Mucosa of rectum (tissue), 2 donors: ENCODE measurements around the gene CYP4Z1.

Experiments used
- H3K27ac ChIP-seq, 2 donors: one replicate each; pipeline ENCODE4 v1.7.0; 2013; ENCODE audit warnings: inconsistent platforms in 2 of 2, low read depth in 2 of 2, low read length in 2 of 2
- H3K27me3 ChIP-seq, 2 donors: one replicate each; pipeline ENCODE4 v1.7.0; 2013; ENCODE audit warnings: low read length in 2 of 2; ENCODE audit not compliant: control insufficient read depth in 2 of 2, insufficient read depth in 2 of 2
- H3K36me3 ChIP-seq, 2 donors: one replicate each; pipeline ENCODE4 v1.7.0; 2013; ENCODE audit warnings: low read length in 2 of 2; ENCODE audit not compliant: control insufficient read depth in 2 of 2, insufficient read depth in 2 of 2
- H3K4me1 ChIP-seq, 2 donors: one replicate each; pipeline ENCODE4 v1.7.0; 2013; ENCODE audit warnings: low read length in 2 of 2, mild to moderate bottlenecking in 1 of 2; ENCODE audit not compliant: control insufficient read depth in 2 of 2, insufficient read depth in 2 of 2
- H3K4me3 ChIP-seq, 2 donors: one replicate each; pipeline ENCODE4 v1.7.0; 2013; ENCODE audit warnings: low read length in 2 of 2
- H3K9ac ChIP-seq, 2 donors: one replicate each; pipeline ENCODE4 v1.7.0; 2013; ENCODE audit warnings: low read length in 2 of 2, low read depth in 1 of 2, mild to moderate bottlenecking in 1 of 2
- H3K9me3 ChIP-seq, 2 donors: one replicate each; pipeline ENCODE4 v1.7.0; 2013; ENCODE audit warnings: low read length in 2 of 2; ENCODE audit not compliant: control insufficient read depth in 2 of 2
- donor health status: healthy.
- donor health status: Normal muscosa, but diverticular disease.

The CYP4Z1 gene, protein sequence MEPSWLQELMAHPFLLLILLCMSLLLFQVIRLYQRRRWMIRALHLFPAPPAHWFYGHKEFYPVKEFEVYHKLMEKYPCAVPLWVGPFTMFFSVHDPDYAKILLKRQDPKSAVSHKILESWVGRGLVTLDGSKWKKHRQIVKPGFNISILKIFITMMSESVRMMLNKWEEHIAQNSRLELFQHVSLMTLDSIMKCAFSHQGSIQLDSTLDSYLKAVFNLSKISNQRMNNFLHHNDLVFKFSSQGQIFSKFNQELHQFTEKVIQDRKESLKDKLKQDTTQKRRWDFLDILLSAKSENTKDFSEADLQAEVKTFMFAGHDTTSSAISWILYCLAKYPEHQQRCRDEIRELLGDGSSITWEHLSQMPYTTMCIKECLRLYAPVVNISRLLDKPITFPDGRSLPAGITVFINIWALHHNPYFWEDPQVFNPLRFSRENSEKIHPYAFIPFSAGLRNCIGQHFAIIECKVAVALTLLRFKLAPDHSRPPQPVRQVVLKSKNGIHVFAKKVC

DNA sequence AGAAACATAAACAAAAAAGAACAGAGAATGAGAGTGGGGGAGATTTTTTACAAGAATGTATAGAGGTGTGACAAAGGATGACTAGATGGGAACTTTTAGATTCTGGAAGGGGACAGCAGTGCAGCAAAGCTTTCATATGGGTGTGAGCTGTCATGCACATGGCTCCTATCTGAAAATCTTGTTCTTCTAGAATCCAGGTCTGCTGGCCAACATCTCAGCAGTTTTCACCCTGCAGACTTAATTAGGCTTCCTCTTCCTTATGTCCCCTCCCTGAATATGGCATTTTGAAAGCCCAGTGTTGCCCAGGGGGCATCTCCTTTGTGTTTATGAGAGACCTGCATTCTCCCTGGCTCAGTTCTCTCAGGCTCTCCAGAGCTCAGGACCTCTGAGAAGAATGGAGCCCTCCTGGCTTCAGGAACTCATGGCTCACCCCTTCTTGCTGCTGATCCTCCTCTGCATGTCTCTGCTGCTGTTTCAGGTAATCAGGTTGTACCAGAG is at the start of gene CYP4Z1:
Gene CYP4Z1, plus strand, starts transcription at position 135 of the 498 bp plus-strand sequence. Its CDS starts 260 bp downstream, at position 395.
- H3K36me3 ChIP-seq = no peaks in the 10 kb centered on the region
- H3K27me3 ChIP-seq = no peaks in the 10 kb centered on the region
- H3K4me3 ChIP-seq = no peak within 1 kb of the TSS

DNA sequence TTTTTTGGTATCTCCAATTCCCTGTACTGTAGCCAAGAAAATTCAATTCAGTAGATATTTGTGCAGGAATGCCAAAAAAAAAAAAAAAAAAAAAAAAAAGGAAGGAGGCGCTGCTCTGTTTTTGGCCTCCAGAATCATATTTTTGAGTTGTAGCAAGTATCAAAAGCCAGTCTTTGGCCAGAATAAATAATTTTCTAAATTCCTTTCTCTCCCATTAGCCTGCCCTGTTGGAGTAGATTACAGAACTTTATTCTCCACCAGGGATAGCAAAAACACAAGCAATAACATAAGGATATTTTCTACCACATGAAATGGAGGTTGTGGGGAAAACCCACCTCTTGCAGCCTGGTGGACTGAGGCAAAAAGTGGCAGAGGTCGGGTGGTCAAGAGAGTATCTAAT is 46.0 kb upstream of the CYP4Z1 start:
- H3K27me3 ChIP-seq = no peaks in the 10 kb centered on the region
- peaks cover 0 to 3% of the 10 kb centered on the region in 2 donors for H3K4me1 ChIP-seq
- no peak overlapping the region for H3K27ac ChIP-seq
- H3K4me3 ChIP-seq = no peak overlapping the region
- no peaks in the 10 kb centered on the region for H3K9me3 ChIP-seq
- no peaks in the 10 kb centered on the region for H3K36me3 ChIP-seq
- H3K9ac ChIP-seq = no peak overlapping the region

More for the DNA sequence above, at the start of gene CYP4Z1:
- H3K9me3 ChIP-seq = no peaks in the 10 kb centered on the region
- H3K4me1 ChIP-seq = no peaks in the 10 kb centered on the region
- no peak within 1 kb of the TSS for H3K9ac ChIP-seq
- H3K27ac ChIP-seq = no peak within 1 kb of the TSS

DNA sequence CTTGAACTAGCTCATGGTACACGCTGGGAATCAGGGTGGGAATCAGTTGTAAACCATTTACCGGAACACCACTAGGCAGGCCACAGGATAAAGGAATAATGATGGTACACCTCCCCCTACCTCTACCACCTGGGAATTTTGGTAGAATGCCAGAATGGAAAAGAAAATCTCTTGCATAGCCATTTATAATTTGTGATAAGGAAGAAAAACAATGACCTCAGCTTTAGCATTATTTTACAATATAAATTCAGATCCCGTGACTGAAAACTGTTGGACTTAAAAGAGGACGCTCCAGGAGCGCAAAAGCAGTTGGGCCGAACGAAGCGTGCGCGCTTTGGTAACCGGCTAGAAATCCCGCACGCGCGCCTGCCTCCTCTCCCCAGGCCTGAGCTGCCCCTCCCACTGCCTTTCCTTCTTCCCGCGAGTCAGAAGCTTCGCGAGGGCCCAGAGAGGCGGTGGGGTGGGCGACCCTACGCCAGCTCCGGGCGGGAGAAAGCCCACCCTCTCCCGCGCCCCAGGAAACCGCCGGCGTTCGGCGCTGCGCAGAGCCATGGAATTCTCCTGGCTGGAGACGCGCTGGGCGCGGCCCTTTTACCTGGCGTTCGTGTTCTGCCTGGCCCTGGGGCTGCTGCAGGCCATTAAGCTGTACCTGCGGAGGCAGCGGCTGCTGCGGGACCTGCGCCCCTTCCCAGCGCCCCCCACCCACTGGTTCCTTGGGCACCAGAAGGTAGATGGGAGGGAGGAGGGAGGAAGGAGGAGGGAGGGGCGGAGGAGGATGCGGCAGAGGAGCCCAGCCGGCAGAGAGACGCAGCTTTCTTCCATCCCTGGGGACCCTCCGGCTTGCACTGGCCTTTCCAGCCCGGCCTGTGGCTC is 43.5 kb upstream of the CYP4Z1 start, which contains the start of gene CYP4X1:
Gene CYP4X1, plus strand, starts transcription at position 402 of the 873 bp plus-strand sequence. Its CDS starts 149 bp downstream, at position 551.
- Histone ChIP-seq H3K27me3 (no peaks in the 10 kb centered on the region), H3K9me3 (no peaks in the 10 kb centered on the region), H3K9ac (no peak within 1 kb of the TSS), H3K27ac (peak within 1 kb of the TSS in 1 of 2 donors; percentile 22), H3K4me3 (peak within 1 kb of the TSS in 1 of 2 donors; percentile 35), H3K36me3 (no peaks in the 10 kb centered on the region), H3K4me1 (peaks cover 0 to 3% of the 10 kb centered on the region in 2 donors)

DNA sequence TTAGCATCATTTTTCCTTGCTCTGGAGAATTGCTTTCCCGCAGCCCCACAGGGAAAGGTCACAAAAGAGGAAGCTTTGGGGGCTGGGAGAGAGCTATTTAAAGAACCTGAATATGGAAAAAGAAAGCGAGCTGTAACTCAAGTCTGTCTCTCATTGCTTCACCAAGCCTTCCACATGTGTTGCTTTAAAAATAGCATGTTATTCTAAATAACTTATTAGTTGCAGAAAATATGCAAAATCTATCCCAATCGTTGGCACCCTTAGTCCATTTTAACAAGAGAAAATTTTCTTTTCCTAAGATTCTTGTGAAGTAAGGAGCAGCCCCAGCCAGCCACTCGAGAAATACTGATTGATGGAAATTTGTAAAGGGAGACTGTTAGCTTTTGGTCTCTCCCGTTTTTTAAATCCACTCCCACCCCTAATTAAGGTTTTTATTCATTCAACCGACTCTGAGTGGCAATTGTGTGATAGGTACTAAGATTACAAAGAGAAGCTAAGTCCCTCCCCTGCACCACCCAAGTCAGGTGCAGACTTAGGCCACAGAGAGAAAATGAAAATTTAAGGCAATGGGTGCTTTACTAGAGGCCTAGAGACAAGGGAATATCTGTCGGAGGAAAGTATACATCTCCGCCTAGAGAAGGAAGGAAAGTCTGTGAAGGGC is 42.8 kb upstream of the CYP4Z1 start:
- H3K27me3 ChIP-seq = no peaks in the 10 kb centered on the region
- no peaks in the 10 kb centered on the region for H3K9me3 ChIP-seq
- H3K27ac ChIP-seq = no peak overlapping the region

DNA sequence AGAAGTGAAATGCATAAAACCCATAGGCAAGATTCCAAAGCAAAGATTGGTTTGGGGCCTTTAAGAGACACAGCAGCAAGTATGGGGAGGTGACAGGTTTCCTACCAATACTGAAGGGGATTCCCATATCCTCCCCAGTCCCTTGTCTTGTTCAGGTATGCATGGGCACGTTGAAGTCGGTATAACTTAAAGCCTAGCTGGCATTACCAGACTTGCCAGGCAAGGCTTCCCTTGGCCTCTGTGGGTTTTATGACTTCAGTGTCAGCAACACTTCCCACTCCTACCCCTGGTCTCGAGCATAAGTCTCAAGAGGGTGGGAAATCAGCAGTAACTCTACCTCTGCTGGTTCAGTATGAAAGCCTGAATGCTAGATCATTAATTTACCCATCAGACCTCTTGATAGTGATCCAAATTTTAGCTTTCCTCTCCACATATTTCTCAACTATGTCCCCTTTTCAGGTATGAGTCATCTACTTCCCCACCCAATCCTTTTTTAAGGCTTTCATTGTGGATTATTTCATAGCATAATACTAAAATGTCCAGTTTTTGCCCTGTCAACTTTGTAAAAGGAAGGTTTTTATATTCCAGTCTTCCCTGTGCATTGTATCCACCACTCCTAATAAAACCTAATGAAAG is 36.7 kb upstream of the CYP4Z1 start:
- Histone ChIP-seq H3K27me3 (no peaks in the 10 kb centered on the region), H3K9me3 (no peaks in the 10 kb centered on the region), H3K27ac (no peak overlapping the region), H3K36me3 (no peaks in the 10 kb centered on the region), H3K4me3 (no peak overlapping the region), H3K4me1 (peaks cover 6% of the 10 kb centered on the region in 2 donors), H3K9ac (no peak overlapping the region)

More for the DNA sequence above, 42.8 kb upstream of the CYP4Z1 start:
- H3K4me1 ChIP-seq = peaks cover 0 to 3% of the 10 kb centered on the region in 2 donors
- H3K9ac ChIP-seq = no peak overlapping the region
- H3K4me3 ChIP-seq = peak overlapping the region in 1 of 2 donors; percentile 35
- no peaks in the 10 kb centered on the region for H3K36me3 ChIP-seq

DNA sequence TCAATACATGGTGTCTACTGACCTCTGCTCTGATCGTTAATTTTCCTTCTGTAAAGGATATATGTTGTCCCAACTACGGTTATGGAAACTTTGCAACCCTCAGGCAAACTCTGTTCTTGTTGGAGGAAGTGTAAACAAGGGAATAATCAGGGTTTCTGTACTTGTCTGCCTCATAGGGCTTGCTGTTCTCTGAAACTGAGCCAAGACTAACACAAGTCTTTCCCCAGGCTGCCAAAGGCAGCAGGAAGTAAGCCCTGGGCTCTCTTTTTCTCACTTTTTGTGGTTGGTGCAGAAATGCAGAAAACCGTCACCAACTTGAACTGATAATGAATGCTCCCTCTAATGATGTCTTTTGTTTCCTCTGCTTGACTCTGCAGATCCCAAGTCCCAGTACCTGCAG is 36.0 kb upstream of the CYP4Z1 start:
- H3K9me3 ChIP-seq = no peaks in the 10 kb centered on the region
- H3K27ac ChIP-seq = no peak overlapping the region
- no peak overlapping the region for H3K9ac ChIP-seq
- no peaks in the 10 kb centered on the region for H3K27me3 ChIP-seq
- H3K4me3 ChIP-seq = no peak overlapping the region
- peaks cover 6% of the 10 kb centered on the region in 2 donors for H3K4me1 ChIP-seq
- H3K36me3 ChIP-seq = no peaks in the 10 kb centered on the region

DNA sequence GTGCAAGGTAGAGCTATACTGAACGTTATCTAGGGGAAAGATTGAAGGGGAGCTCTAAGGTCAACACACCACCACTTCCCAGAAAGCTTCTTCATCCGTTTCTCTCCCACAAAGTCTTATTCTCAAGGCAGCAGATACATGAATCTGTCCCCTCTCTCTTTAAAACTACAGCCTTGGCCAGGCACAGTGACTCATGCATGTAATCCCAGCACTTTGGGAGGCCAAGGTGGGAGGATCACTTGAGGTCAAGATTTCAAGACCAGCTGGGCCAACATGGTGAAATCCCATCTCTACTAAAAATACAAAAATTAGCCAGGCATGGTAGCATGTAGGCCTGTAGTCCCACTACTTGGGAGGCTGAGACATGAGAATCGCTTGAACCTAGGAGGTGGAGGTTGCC is 35.4 kb upstream of the CYP4Z1 start:
- Histone ChIP-seq H3K27ac (no peak overlapping the region), H3K27me3 (no peaks in the 10 kb centered on the region), H3K4me3 (no peak overlapping the region), H3K9ac (no peak overlapping the region), H3K36me3 (no peaks in the 10 kb centered on the region), H3K9me3 (no peaks in the 10 kb centered on the region), H3K4me1 (peaks cover 6% of the 10 kb centered on the region in 2 donors)

DNA sequence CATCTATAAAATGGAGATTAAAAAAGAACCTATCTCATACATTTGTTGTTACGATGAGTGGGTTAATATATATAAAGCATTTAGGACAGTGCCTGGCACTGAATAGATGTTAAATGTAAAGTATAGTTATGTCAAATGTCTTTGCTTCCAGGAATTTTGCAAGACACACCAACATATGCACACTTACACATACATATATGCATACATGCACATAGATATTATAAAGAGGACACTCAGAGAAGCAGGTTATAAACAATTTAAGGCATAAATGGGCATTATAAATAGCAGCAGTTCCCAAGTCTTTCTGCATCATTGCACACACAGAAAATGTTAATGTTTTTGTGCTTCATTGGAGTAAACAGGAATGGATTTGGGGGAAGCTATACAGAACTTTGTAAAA is 30.3 kb upstream of the CYP4Z1 start:
- Histone ChIP-seq H3K27ac (no peak overlapping the region), H3K36me3 (no peaks in the 10 kb centered on the region), H3K27me3 (no peaks in the 10 kb centered on the region), H3K9ac (no peak overlapping the region), H3K9me3 (no peaks in the 10 kb centered on the region), H3K4me3 (no peak overlapping the region), H3K4me1 (peaks cover 0 to under 1% of the 10 kb centered on the region in 2 donors)

DNA sequence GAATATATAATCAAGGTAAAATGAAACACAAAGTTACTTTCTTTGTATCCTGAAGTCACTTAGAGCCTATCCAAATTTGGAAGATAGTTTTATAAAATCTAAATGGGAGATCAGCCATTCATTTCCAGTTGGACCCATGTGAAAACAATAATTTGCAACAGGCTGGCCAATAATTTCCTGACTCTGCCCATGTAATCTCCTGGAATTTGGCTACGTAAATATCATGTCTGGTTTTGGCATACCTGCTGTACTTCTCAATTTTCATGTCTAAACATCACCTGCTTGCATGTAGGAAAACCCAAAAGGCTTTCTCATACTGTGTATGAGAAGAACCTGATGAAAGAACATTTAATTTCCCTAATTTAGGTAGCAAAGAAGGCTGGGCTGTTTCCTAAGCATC is 7.7 kb upstream of the CYP4Z1 start:
- no peaks in the 10 kb centered on the region for H3K27me3 ChIP-seq
- H3K9me3 ChIP-seq = no peaks in the 10 kb centered on the region
- no peak overlapping the region for H3K4me3 ChIP-seq
- H3K4me1 ChIP-seq = no peaks in the 10 kb centered on the region
- H3K27ac ChIP-seq = no peak overlapping the region
- H3K36me3 ChIP-seq = no peaks in the 10 kb centered on the region
- no peak overlapping the region for H3K9ac ChIP-seq
